ENCODE measurements around the gene RPS5.
"Not testable (repeated sequence)": the region's sequence is repeated elsewhere in the genome, so short reads cannot be mapped to it uniquely, and the experiment has no call there.

Gene RPS5

DNA sequence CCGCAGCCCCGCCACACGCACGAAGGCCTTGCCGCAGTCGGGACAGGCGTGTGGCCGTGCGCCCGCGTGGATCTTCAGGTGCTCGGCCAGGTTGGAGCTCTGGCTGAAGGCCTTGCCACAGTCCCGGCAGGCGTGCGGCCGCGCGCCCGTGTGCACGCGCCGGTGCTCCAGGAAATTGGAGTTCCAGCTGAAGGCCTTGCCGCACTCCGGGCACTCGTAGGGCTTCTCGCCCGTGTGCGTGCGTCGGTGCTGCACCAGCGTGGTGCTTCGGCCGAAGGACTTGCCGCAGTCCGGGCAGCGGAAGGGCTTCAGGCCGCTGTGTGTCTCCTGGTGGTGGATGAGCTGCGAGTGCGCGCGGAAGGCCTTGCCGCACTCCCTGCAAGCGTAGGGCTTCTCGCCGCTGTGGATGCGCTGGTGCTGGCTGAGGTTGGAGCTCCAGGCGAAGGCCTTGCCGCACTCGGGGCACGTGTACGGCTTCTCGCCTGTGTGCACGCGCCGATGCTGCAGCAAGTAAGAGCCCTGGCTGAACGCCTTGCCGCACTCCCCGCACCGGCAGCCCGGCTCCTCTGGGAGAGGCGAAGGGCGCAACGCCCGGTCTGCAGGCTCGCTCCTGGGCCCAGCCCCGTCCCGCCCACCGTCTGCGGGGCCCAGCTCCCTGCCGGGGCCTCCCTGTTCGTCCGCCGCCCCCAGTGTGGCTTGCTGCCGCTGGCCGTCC is 30.1 kb upstream of the RPS5 start:
- DNase-seq (ENCODE audit: low read depth) = no peak

DNA sequence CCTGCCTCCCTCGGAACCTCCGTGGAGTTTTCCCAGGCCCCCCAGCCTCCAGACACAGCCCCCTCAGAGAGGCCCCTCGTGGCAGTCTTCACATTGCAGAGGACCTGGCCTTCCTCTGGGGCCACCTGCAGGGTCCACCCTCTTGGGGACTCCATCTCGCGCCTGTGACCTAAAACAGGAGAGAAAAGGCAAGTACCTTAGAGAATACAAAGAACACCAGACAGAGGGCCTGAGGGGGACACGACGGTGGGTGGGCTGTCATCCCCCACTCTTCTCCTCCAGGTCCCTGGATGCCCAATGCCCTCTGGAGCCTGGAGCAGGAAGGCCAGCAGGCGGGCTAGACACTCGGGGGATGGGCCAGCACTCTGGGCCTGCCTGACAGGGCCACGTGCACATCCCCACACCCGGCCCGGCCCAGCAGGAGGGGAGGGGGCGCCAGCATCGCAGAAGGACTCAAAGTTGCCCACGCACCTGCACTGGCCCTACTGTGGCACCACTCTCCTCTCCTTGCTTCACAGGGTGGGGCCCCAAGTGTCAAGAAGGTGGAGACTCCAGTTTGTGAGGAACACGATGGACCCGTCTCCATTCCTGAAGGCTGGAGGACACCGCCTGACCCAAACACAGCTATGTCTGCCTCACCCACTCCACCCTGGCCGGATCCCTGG is 29.5 kb upstream of the RPS5 start:
- no peak for DNase-seq (ENCODE audit: low read depth)

GRCh38 chr19:58361900-58362271 is 25.2 kb upstream of the RPS5 start:
- no peak for DNase-seq (ENCODE audit: low read depth)

DNA sequence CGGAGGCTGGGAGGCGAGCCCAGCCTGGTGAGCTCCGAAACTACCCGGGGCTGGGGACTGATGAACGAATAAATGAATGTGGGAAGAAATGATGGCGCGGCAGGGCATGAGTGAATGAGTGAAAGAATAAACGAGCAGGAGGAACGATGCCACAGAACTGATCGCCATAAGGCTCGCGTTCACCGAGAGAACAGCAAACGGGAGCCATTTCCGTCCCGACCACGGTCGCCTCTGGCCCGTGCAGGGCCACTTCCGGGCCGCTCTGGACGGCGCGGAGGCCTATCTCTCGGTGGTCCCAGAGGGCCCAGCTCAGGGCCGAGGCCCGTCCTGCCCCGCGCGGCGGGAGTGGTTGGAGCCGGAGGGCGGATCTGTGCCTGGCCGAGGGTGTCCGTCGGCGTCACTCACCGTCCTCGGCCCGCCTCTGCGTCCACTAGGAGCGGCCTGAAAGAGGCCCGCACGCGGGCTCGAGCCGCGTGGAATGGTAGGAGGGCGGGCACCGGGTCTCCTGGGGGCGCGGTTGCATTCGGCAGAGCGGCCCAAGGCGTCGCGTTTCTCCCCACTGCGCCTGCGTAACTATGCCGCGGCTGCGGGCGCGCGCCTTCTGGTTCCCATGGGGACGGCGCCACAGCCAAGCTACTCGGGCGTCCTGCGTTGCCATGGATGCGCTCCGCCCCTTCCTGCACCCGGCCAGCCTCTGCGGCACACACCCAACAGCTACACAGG is 24.6 kb upstream of the RPS5 start, which contains the start of gene ZNF497:
ZNF497 (minus strand) TSS at position 480 of the 723 bp plus-strand sequence. CDS start 5,116 bp downstream, outside the sequence.
- peak; percentile 89 for DNase-seq (ENCODE audit: low read depth)

DNA sequence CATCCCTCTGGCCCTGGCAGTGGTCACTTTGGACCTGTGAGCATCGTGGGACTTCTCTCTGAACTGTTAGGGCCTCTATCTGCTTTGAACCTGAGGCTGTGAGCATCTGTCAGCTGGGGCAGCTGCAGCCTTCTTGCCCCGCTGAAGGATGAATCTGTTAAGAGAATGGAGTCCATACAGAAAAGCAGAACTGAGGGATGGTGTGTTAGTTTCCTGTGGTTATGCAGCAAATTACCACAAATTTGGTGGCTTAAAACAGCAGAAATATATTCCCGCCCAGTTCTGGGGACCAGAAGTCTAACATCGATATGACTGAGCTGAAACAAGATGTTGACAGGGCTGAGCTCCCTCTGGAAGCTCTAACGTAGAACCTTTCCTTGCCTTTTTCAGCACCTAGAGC is 22.9 kb upstream of the RPS5 start:
- no peak for DNase-seq (ENCODE audit: low read depth)

DNA sequence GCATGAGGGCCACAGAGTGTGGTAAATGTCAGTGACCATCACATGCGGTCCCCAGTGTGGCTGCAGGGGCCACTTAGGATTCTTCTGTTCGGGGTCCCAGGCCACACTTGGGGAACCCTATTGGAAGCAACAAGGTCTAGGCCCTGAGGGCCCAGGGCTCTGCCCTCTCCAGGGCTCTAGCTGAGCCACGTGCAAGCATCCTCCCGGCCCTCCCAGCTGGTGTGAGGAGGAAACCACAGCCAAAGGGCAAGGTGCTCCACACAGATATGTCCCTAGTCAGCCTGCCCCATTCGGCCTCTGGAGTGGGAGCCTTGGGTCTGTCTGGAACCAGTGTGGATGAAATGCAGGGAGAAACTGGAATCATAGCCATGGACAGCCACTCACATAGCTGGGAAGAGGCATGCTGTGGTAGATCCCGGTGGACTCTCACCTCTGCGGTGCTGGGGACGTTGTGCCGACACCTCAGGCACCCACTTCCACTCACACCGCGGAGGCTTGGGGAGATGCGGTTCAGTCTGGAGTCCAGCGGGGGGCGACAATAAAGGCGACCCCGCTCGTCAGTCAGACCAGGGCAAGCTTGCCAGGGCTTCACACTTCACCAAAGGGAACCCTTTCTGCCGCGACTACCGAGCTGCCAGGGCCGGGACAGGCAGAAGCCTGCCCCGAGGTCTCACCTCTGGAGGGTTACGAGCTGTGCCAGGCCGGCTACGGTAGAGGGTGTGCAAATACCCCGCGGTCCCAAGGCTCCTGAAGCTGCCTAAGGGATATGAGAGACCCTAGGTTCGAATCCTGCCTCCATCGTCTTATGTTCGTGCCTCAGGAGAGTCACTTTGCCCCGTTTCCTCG is 20.3 kb upstream of the RPS5 start:
- DNase-seq (ENCODE audit: low read depth) = no peak

GRCh38 chr19:58367698-58368454 is 19.2 kb upstream of the RPS5 start:
- no peak for DNase-seq (ENCODE audit: low read depth)

GRCh38 chr19:58368561-58369360 is 18.3 kb upstream of the RPS5 start:
- DNase-seq (ENCODE audit: low read depth) = no peak

- DNase-seq (ENCODE audit: low read depth) = no peak
These were observed 14.5 kb upstream of the RPS5 start for GRCh38 chr19:58372311-58373133.

GRCh38 chr19:58374200-58374599 is 12.9 kb upstream of the RPS5 start:
- DNase-seq (ENCODE audit: low read depth) = no peak

DNA sequence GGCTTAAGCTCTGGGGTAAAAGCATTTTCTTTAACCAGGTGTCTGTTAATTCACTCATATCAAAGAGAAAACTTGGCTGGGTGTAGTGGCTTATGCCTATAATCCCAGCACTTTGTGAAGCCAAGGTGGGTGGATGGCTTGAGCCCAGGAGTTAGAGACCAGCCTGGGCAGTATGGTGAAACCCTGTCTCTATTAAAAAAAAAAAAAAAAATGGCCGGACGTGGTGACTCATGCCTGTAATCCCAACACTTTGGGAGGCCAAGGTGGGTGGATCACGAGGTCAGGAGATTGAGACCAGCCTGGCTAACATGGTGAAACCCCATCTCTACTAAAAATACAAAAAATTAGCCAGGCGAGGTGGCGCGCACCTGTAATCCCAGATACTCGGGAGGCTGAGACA is 10.3 kb upstream of the RPS5 start:
- not testable (repeated sequence) for DNase-seq (ENCODE audit: low read depth)

- no peak for DNase-seq (ENCODE audit: low read depth)
These were observed 7.8 kb upstream of the RPS5 start for GRCh38 chr19:58379246-58379645.

- no peak for DNase-seq (ENCODE audit: low read depth)
These were observed 6.9 kb upstream of the RPS5 start for GRCh38 chr19:58380037-58380661.

GRCh38 chr19:58380662-58381459 is 6.2 kb upstream of the RPS5 start, which contains the start of gene ZNF837:
ZNF837 (minus strand) TSS chr19:58381030; CDS start chr19:58369332, 11,698 bp downstream.
- peak; percentile 99 for DNase-seq (ENCODE audit: low read depth)

DNA sequence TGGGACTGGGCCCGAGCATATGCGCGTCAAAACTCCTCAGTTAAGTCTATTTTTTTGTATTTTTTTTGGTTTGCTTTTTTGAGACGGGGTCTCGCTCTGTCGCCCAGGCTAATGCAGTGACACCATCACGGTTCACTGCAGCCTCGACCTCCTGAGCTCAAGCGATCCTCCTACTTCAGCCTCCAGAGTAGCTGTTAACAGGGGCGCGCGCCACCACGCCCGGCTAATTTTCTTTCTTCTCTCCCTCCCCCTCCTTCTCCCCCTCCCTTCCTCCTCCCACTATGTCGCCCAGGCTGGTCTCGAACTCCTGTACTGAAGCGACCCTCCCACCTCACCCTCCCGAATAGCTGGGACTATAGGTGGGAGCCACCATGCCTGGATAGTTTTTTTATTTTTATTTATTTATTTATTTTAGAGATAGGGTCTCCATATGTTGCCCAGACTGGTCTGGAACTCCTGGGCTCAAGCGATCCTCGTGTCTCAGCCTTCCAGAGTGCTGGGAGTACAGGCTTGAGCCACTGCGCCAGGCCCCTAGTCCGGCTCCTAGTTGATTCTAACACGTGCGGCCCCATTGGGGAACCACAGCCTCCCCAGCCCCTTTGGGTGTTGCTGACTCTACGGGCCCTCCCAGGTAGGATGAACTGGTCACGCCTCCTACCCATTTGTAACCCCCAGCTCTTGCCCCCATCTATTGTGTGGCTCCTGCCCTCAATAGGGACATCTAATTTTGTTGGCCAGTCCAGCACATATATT is 5.4 kb upstream of the RPS5 start:
- DNase-seq (ENCODE audit: low read depth) = no peak

GRCh38 chr19:58382997-58383603 is 4.0 kb upstream of the RPS5 start:
- DNase-seq (ENCODE audit: low read depth) = no peak

GRCh38 chr19:58385313-58385890 is 1.7 kb upstream of the RPS5 start:
- no peak for DNase-seq (ENCODE audit: low read depth)

Measured in T-helper 22 cell (primary cell).